ENCODE data around the gene FST. TPM values are rescaled to one million over a fixed set of nuclear protein-coding genes. Genes with fewer than 3 reads are reported as not detected.

The FST gene
- total RNA-seq, 6 experiments from 2014 or later, result 13.1 to 28.2 (median 15.3) TPM

DNA sequence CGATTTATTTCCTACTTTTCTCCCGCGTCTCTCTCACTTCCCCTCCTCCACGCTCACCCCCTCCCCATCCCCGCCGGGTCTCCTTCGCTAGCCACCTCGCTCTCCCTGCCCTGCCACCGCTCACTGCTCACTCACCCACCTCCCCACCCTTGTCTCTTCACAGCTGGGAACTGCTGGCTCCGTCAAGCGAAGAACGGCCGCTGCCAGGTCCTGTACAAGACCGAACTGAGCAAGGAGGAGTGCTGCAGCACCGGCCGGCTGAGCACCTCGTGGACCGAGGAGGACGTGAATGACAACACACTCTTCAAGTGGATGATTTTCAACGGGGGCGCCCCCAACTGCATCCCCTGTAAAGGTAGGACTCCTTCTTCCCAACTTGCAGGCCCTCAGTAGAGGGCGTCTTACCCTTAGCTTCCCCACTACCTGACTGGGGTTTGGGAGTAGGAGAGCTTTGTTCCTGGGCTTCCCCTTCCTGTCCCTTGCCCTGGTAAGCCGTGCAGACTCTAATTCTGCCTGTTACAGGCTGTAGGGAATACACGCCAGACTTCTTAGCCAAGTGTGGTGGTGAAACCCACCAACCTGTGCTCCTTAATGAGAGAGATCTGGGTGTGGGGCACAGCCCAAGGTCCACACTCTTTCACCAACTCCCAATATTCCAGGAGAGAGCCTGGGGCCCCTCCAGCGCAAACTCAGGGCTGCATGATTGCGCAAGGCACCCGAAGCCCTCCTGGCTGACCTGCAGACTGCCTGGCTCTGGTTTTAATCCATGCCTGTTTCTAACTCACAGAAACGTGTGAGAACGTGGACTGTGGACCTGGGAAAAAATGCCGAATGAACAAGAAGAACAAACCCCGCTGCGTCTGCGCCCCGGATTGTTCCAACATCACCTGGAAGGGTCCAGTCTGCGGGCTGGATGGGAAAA lies 2.5 kb downstream of the FST start:
- Histone ChIP-seq H3K36me3 (peaks cover 0 to 19% (median 0%) of the 10 kb centered on the region in 4 donors), H3K27ac (peak overlapping the region in 2 of 3 donors; percentile 95 to 98), H3K4me1 (peaks cover 0 to 20% (median 7%) of the 10 kb centered on the region in 4 donors), H3K9me3 (no peaks in the 10 kb centered on the region), H3K27me3 (no peaks in the 10 kb centered on the region), H3K4me3 (peak overlapping the region; percentile 68 to 75 (median 72))
- ATAC-seq, result peak; percentile 40 to 68 (median 53)
- TF ChIP-seq POLR2A (IDR thresholded peaks at IDR 0.05) (peak; percentile 9), CTCF (IDR thresholded peaks at IDR 0.05) (peak in 3 of 4 donors; percentile 12 to 39 (median 19))
- peak; percentile 71 to 90 (median 88) for DNase-seq
- intact Hi-C loops (cut with DNase I), result loop anchor here in 1 of 2 donors (5.0 kb wide), 1 partner anchor 744 kb away; no protein-coding TSS in a partner anchor
- 13% methylated on average over 29 of the region's 35 CpGs for WGBS (ENCODE audit: insufficient coverage, low coverage, low lambda C conversion rate, missing lambda C conversion rate)

DNA sequence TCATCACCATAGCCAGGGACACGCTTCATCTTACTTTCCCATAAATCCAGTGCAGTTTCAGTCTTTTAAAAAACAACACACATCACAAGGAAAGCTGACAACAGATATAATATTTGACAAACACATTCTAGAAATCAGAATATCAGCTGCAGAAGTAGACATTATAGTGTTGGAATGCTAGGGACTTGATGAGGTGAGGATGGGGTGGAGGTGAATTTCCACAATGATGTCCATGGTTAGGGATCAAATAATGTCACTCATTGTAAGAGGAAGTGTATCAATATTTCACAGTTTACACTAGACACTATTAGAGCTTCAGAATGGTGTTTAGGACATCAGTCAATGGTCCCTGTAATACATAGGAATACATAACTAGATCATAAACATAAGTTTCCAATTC lies 7.0 kb downstream of the FST start:
- ATAC-seq (no peak), DNase-seq (no peak)
- H3K27ac ChIP-seq, result no peak overlapping the region
- peaks cover 0 to 12% (median 1%) of the 10 kb centered on the region in 4 donors for H3K4me1 ChIP-seq
- TF ChIP-seq CTCF (IDR thresholded peaks at IDR 0.05) (no peak), POLR2A (IDR thresholded peaks at IDR 0.05) (no peak)
- H3K27me3 ChIP-seq, result no peaks in the 10 kb centered on the region
- peaks cover 0 to 19% (median 0%) of the 10 kb centered on the region in 4 donors for H3K36me3 ChIP-seq
- H3K9me3 ChIP-seq, result no peaks in the 10 kb centered on the region
- intact Hi-C loops (cut with DNase I), result no loop called here
- H3K4me3 ChIP-seq, result no peak overlapping the region
- WGBS (ENCODE audit: insufficient coverage, low coverage, low lambda C conversion rate, missing lambda C conversion rate), result 83% methylated on average over 1 of the region's 1 CpG

- Histone ChIP-seq H3K36me3 (peaks cover 0 to 19% (median 0%) of the 10 kb centered on the region in 4 donors), H3K27ac (no peak overlapping the region), H3K4me3 (no peak overlapping the region), H3K27me3 (no peaks in the 10 kb centered on the region), H3K9me3 (no peaks in the 10 kb centered on the region), H3K4me1 (peaks cover 0 to 12% (median 1%) of the 10 kb centered on the region in 4 donors)
- ATAC-seq, result no peak
- 51% methylated on average over 8 of the region's 8 CpGs for WGBS (ENCODE audit: insufficient coverage, low coverage, low lambda C conversion rate, missing lambda C conversion rate)
- intact Hi-C loops (cut with DNase I), result no loop called here
- no peak for DNase-seq
- TF ChIP-seq CTCF (IDR thresholded peaks at IDR 0.05) (no peak), POLR2A (IDR thresholded peaks at IDR 0.05) (no peak)
Measured at GRCh38 chr5:53488195-53488722, 7.8 kb downstream of the FST start.

- Histone ChIP-seq H3K27me3 (no peaks in the 10 kb centered on the region), H3K4me1 (peaks cover 0 to 2% (median 0%) of the 10 kb centered on the region in 4 donors), H3K36me3 (no peaks in the 10 kb centered on the region), H3K27ac (no peak overlapping the region), H3K9me3 (no peaks in the 10 kb centered on the region), H3K4me3 (no peak overlapping the region)
- TF ChIP-seq POLR2A (IDR thresholded peaks at IDR 0.05), result no peak
- no peak for TF ChIP-seq CTCF (IDR thresholded peaks at IDR 0.05)
- intact Hi-C loops (cut with DNase I), result no loop called here
- DNase-seq (no peak), ATAC-seq (peak in 2 of 4 donors; percentile 40 to 49)
Measured at GRCh38 chr5:53490747-53491146, 10.3 kb downstream of the FST start.
